Keratinocyte (primary cell): Measurements from ENCODE around the gene OTOR. TPM values are rescaled to one million over a fixed set of nuclear protein-coding genes. Genes with fewer than 3 reads are reported as not detected.
A peak's percentile ranks its signal among the peaks of the same experiment; 100 is the strongest.

Experiments
- DNase-seq: peaks from one replicate; pipeline ENCODE4 v3.0.0-alpha.2; 2011; ENCODE audit warnings: low read depth, missing footprints, low spot score
- FAIRE-seq: peaks from 2 replicates; lab custom pipeline; 2011; peaks lifted over from hg19 to GRCh38; lab: Jason Lieb, UNC
- H2AFZ ChIP-seq: 2 replicates; pipeline ENCODE4 v1.6.0; 2012; ENCODE audit warnings: low read length, control low read depth, inconsistent platforms; ENCODE audit not compliant: control insufficient read depth
- H3K27ac ChIP-seq: 2 replicates; pipeline ENCODE4 v1.5.1; 2011; ENCODE audit warnings: low read length; ENCODE audit not compliant: control insufficient read depth, insufficient read depth
- H3K27me3 ChIP-seq: 3 replicates; pipeline ENCODE4 v1.6.0; 2011; ENCODE audit warnings: low read length; ENCODE audit not compliant: control insufficient read depth, insufficient read depth; ENCODE audit errors: extremely low read depth
- H3K36me3 ChIP-seq, 2 experiments: 2 replicates in 1 of 2; 3 replicates in 1 of 2; pipeline ENCODE4 v1.5.1; 2011; ENCODE audit warnings: low read length in 2 of 2, mild to moderate bottlenecking in 1 of 2; ENCODE audit not compliant: control insufficient read depth in 2 of 2, insufficient read depth in 2 of 2; ENCODE audit errors: extremely low read depth in 1 of 2
- H3K4me1 ChIP-seq: 3 replicates; pipeline ENCODE4 v1.5.1; 2011; ENCODE audit warnings: low read length; ENCODE audit not compliant: control insufficient read depth, insufficient read depth; ENCODE audit errors: extremely low read depth
- H3K4me2 ChIP-seq: 3 replicates; pipeline ENCODE4 v1.6.0; 2011; ENCODE audit warnings: low read depth, low read length; ENCODE audit not compliant: control insufficient read depth, insufficient read depth; ENCODE audit errors: extremely low read depth
- H3K4me3 ChIP-seq, 3 experiments: fragments of 200-600 bp in 1 of 3; sonication (generic) in 1 of 3; 2 replicates in 2 of 3; 3 replicates in 1 of 3; pipeline ENCODE4 v1.5.1; 2011 to 2016; ENCODE audit warnings: low read length in 3 of 3, mild to moderate bottlenecking in 3 of 3, control low read depth in 2 of 3, inconsistent platforms in 1 of 3, low read depth in 1 of 3, mixed read lengths in 1 of 3, mixed run types in 1 of 3, moderate library complexity in 1 of 3; ENCODE audit not compliant: control insufficient read depth in 2 of 3, insufficient read depth in 2 of 3; ENCODE audit errors: extremely low read depth in 1 of 3
- H3K79me2 ChIP-seq: 2 replicates; pipeline ENCODE4 v1.6.0; 2012; ENCODE audit warnings: low read length; ENCODE audit not compliant: control insufficient read depth, insufficient read depth
- H3K9ac ChIP-seq: 3 replicates; pipeline ENCODE4 v1.6.0; 2011; ENCODE audit warnings: low read length; ENCODE audit not compliant: control insufficient read depth, insufficient read depth; ENCODE audit errors: extremely low read depth
- H3K9me1 ChIP-seq: 3 replicates; pipeline ENCODE4 v1.6.0; 2011; ENCODE audit warnings: low read length; ENCODE audit not compliant: control insufficient read depth, insufficient read depth; ENCODE audit errors: extremely low read depth
- H3K9me3 ChIP-seq: 2 replicates; pipeline ENCODE4 v1.5.1; 2012; ENCODE audit warnings: low read depth, low read length; ENCODE audit not compliant: control insufficient read depth
- H4K20me1 ChIP-seq: 3 replicates; pipeline ENCODE4 v1.6.0; 2011; ENCODE audit warnings: low read length; ENCODE audit not compliant: control insufficient read depth, insufficient read depth; ENCODE audit errors: extremely low read depth
- CTCF ChIP-seq, 3 experiments: IDR thresholded peaks in 1 of 3; conservative IDR thresholded peaks in 1 of 3; optimal IDR thresholded peaks in 1 of 3; 2 replicates in 2 of 3; 3 replicates in 1 of 3; pipeline versions ENCODE3 to v1.5.1; 2011; ENCODE audit warnings: low read length in 3 of 3, mild to moderate bottlenecking in 3 of 3, moderate library complexity in 2 of 3, control low read depth in 1 of 3, inconsistent platforms in 1 of 3; ENCODE audit not compliant: insufficient read depth in 2 of 3; ENCODE audit errors: extremely low read depth in 1 of 3
- EZH2 ChIP-seq: IDR thresholded peaks from one replicate; pipeline ENCODE4 v1.6.1; 2012; ENCODE audit warnings: inconsistent platforms, mild to moderate bottlenecking, low read length, moderate library complexity
- dilution Hi-C: fragments of 300-500 bp; cut with MboI; formaldehyde crosslinking; loops from one replicate; pipeline ENCODE4 v1.7.0; 2020; ENCODE audit warnings: low sequenced_read_pairs; ENCODE audit not compliant: extremely low pct_ligation_motif_present
- polyA plus RNA-seq, 5 experiments: library from polyadenylated mRNA; depleted of rRNA in 3 of 5; stranded (reverse) in 3 of 5; stranded (forward) in 1 of 5; unstranded in 1 of 5; fragments of >200 nt; gene quantifications; 1 replicate in 1 of 5; 2 replicates in 3 of 5; 3 replicates in 1 of 5; pipeline versions ENCODE4 v1.2.1 to v1.2.3, GENCODE V29; 2011 to 2012; ENCODE audit warnings: missing spikeins in 2 of 5, low read depth in 1 of 5, low replicate concordance in 1 of 5

The OTOR gene
- polyA plus RNA-seq, 1 donor (not counting 4 experiments of a cell fraction or from before 2014, with no cell fraction given): not detected

GRCh38 chr20:16719421-16719820 is 28.7 kb upstream of the OTOR start:
- H3K9me1 ChIP-seq: no peaks in the 10 kb centered on the region
- no peaks in the 10 kb centered on the region for H4K20me1 ChIP-seq
- no peaks in the 10 kb centered on the region for H3K79me2 ChIP-seq
- no peak for FAIRE-seq
- TF ChIP-seq EZH2: no peak
- no peak for TF ChIP-seq CTCF (optimal IDR thresholded peaks at IDR 0.05 in 1 of 3, IDR thresholded peaks at IDR 0.05 in 1 of 3, conservative IDR thresholded peaks at IDR 0.05 in 1 of 3; ENCODE audit: extremely low read depth in 1 of 3, insufficient read depth in 2 of 3, low read length in 3 of 3)
- no peaks in the 10 kb centered on the region for H3K36me3 ChIP-seq
- no peak overlapping the region for H3K9ac ChIP-seq
- no peak overlapping the region for H3K4me3 ChIP-seq
- H3K27ac ChIP-seq: no peak overlapping the region
- no peaks in the 10 kb centered on the region for H3K4me1 ChIP-seq
- H2AFZ ChIP-seq: no peak overlapping the region
- no peak overlapping the region for H3K4me2 ChIP-seq
- no peak for DNase-seq
- dilution Hi-C loops: no loop called here
- no peaks in the 10 kb centered on the region for H3K9me3 ChIP-seq
- H3K27me3 ChIP-seq: no peaks in the 10 kb centered on the region

GRCh38 chr20:16729080-16729479 is 19.1 kb upstream of the OTOR start:
- FAIRE-seq: no peak
- no peak for TF ChIP-seq CTCF (optimal IDR thresholded peaks at IDR 0.05 in 1 of 3, IDR thresholded peaks at IDR 0.05 in 1 of 3, conservative IDR thresholded peaks at IDR 0.05 in 1 of 3; ENCODE audit: extremely low read depth in 1 of 3, insufficient read depth in 2 of 3, low read length in 3 of 3)
- no peak for TF ChIP-seq EZH2
- Histone ChIP-seq H3K27me3 (no peaks in the 10 kb centered on the region), H3K79me2 (peaks cover 39% of the 10 kb centered on the region), H3K36me3 (peaks cover 4 to 12% of the 10 kb centered on the region in 2 experiments), H3K9ac (no peak overlapping the region), H3K9me1 (no peaks in the 10 kb centered on the region), H3K4me3 (no peak overlapping the region), H3K4me1 (peaks cover 10% of the 10 kb centered on the region), H3K9me3 (no peaks in the 10 kb centered on the region), H3K27ac (no peak overlapping the region), H3K4me2 (peak overlapping the region; percentile 98), H4K20me1 (no peaks in the 10 kb centered on the region), H2AFZ (peak overlapping the region; percentile 100)
- no peak for DNase-seq
- dilution Hi-C loops: no loop called here
